ENCODE measurements around the gene MUSTN1.

MUSTN1 gene

GRCh38 chr3:52784021-52784621 is 50.7 kb downstream of the MUSTN1 start:
- DNase-seq, result no peak

GRCh38 chr3:52783211-52783555 is 51.6 kb downstream of the MUSTN1 start:
- DNase-seq, result no peak
